Stomach (tissue), 4 donors: ENCODE measurements around the gene MYO10.

Experiments used
- EP300 ChIP-seq: sonication (generic); formaldehyde crosslinking; IDR thresholded peaks from one replicate; pipeline ENCODE4 v1.6.1; 2017; ENCODE audit warnings: antibody characterized with exemption
- POLR2A ChIP-seq, 4 donors: fragments of 450-650 bp; IDR thresholded peaks; one replicate each; pipeline ENCODE4 v1.6.1; 2016; ENCODE audit warnings: antibody characterized with exemption in 4 of 4, control low read depth in 2 of 4, mild to moderate bottlenecking in 1 of 4, moderate library complexity in 1 of 4
- POLR2AphosphoS5 ChIP-seq, 3 donors: sonication (generic); formaldehyde crosslinking; IDR thresholded peaks; one replicate each; pipeline ENCODE4 v1.6.1; 2016; ENCODE audit warnings: antibody characterized with exemption in 3 of 3
- TF ChIP-seq, protein P1 (sequence below), 7 experiments: fragments of 450-650 bp in 4 of 7; fragments of 200-600 bp in 3 of 7; sonication (generic) in 3 of 7; IDR thresholded peaks; one replicate each; pipeline ENCODE4 v1.5.1; 2016 to 2019; ENCODE audit warnings: antibody characterized with exemption in 7 of 7, control low read depth in 2 of 7, mild to moderate bottlenecking in 1 of 7

DNA sequence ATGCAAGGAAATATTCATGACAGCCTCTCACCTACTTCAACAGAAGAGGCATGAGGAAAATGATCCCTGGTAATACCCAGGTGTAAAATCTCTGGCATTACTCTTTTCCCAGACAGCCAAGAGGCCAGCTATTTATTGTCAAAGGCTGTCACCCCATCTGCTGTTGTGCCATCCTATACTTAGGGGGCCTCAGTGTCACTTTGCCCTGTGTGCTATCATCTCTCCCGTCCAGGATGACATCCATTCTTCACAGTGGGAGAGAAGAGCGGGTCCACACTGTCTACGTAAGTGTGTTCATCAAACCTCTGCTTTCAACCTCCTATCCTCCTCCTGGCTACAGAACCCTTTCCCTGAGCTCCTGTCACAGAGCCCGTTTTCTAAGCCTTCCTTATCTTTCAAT, 82.6 kb downstream of the MYO10 start:
- TF ChIP-seq, protein P1, sequence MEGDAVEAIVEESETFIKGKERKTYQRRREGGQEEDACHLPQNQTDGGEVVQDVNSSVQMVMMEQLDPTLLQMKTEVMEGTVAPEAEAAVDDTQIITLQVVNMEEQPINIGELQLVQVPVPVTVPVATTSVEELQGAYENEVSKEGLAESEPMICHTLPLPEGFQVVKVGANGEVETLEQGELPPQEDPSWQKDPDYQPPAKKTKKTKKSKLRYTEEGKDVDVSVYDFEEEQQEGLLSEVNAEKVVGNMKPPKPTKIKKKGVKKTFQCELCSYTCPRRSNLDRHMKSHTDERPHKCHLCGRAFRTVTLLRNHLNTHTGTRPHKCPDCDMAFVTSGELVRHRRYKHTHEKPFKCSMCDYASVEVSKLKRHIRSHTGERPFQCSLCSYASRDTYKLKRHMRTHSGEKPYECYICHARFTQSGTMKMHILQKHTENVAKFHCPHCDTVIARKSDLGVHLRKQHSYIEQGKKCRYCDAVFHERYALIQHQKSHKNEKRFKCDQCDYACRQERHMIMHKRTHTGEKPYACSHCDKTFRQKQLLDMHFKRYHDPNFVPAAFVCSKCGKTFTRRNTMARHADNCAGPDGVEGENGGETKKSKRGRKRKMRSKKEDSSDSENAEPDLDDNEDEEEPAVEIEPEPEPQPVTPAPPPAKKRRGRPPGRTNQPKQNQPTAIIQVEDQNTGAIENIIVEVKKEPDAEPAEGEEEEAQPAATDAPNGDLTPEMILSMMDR (IDR thresholded peaks at IDR 0.05) = no peak
- TF ChIP-seq POLR2AphosphoS5 (IDR thresholded peaks at IDR 0.05) (no peak), POLR2A (IDR thresholded peaks at IDR 0.05) (no peak), EP300 (no peak)
